ENCODE measurements around the gene SHROOM4. TPM values are rescaled to one million over a fixed set of nuclear protein-coding genes. Genes with fewer than 3 reads are reported as not detected.

Gene SHROOM4, protein sequence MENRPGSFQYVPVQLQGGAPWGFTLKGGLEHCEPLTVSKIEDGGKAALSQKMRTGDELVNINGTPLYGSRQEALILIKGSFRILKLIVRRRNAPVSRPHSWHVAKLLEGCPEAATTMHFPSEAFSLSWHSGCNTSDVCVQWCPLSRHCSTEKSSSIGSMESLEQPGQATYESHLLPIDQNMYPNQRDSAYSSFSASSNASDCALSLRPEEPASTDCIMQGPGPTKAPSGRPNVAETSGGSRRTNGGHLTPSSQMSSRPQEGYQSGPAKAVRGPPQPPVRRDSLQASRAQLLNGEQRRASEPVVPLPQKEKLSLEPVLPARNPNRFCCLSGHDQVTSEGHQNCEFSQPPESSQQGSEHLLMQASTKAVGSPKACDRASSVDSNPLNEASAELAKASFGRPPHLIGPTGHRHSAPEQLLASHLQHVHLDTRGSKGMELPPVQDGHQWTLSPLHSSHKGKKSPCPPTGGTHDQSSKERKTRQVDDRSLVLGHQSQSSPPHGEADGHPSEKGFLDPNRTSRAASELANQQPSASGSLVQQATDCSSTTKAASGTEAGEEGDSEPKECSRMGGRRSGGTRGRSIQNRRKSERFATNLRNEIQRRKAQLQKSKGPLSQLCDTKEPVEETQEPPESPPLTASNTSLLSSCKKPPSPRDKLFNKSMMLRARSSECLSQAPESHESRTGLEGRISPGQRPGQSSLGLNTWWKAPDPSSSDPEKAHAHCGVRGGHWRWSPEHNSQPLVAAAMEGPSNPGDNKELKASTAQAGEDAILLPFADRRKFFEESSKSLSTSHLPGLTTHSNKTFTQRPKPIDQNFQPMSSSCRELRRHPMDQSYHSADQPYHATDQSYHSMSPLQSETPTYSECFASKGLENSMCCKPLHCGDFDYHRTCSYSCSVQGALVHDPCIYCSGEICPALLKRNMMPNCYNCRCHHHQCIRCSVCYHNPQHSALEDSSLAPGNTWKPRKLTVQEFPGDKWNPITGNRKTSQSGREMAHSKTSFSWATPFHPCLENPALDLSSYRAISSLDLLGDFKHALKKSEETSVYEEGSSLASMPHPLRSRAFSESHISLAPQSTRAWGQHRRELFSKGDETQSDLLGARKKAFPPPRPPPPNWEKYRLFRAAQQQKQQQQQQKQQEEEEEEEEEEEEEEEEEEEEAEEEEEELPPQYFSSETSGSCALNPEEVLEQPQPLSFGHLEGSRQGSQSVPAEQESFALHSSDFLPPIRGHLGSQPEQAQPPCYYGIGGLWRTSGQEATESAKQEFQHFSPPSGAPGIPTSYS (N-terminal part only)
- total RNA-seq (2014; rRNA removed) = not detected in 2 replicates
- not detected for polyA plus RNA-seq (2012)

DNA sequence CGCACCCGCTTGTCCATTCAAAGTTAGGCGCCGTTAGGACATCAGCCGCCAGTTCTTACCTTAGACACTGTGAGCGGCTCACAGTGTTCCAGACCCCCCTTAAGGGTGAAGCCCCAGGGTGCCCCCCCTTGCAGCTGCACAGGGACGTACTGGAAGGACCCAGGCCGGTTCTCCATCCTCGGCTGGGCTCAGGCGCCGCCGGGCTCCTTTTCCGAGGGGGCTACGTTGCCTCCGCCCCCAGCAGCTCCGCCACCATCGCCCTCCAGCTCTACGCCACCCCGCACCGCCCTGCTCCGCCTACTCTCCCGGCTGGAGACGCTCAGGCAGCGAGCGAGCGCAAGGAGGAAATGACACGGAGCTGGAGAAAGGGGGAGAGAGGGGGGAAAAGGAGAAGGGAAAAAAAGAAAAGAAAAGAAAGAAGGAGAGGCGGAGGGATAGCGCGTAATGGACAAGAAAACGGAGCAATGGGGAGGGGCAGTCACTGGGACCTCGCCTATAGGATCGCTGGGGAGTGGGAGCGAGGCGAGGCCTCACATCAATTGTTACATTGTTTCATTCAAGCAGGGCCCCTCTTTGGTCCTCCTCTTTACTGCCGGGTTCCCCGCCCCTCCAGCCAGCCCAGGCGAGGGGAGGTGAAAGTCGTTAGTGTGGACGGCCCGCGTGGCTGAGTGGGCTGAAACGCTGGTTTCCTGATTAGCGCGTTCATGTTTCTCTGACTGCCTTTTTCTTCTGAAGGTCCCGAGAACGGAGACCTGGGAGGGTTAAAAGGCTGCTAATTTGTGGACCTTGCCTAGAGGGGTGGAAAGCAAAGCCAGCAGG lies at the start of gene SHROOM4:
Gene SHROOM4 (minus strand): TSS at position 352 of the 819 bp plus-strand sequence. CDS start 176 bp downstream, at position 176.
- DNase-seq (ENCODE audit: low read depth) = no peak

DNA sequence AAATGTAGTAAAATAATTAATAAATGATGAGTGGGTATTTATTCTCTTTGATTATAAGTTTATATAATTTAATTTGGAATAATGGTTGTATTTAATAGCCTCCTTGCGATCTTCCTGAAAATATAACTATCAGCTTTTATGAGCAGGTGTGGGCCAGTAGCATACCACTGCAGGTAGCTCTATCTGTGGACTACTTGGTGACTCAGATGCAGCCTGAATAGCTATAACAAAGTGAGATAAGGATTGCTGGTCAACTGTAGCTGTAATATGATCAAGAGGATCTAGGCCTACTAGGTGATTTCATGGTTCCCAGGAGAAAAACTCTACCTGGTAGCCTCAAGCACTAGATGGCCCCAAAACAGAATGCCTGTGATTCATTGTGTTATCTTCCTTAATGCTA lies 49.5 kb upstream of the SHROOM4 start:
- no peak for DNase-seq (ENCODE audit: low read depth)

DNA sequence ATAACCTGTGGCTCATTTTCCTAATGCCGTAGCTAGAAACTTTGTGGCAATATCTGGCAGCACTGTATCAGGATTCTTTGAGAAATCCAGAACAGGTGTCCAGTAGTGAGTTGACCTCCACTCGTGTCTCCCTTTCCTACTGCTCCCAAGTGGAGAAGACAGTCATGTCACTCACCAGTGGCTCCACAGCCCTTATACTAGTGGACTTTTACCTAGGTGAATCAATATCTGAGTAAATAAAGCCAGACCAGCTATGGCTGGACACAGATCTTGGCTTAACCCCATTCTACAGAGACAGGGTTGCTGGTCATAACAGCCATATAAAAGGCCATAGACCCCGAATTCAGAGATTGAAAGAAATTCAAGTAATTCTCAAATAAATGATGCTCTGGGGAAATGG lies 46.5 kb upstream of the SHROOM4 start:
- no peak for DNase-seq (ENCODE audit: low read depth)

DNA sequence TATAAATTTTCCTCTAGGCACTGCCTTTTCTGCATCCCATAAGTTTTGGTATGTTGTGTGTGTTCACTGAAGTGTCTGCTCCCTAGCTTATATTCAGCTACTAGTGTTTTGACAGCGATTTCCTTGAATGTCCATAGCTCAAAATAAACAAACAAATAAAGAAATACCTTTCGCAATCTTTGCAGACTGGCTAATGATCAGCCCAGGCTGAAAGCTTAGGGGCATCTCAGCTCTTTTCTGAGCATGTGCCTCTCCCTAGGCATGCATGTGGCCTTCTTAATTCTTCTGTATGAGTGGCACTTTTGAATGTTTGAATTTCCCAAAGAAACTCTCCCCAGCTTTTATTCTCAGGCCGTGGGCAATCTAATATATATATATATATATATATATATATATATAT lies 44.6 kb upstream of the SHROOM4 start:
- no peak for DNase-seq (ENCODE audit: low read depth)

DNA sequence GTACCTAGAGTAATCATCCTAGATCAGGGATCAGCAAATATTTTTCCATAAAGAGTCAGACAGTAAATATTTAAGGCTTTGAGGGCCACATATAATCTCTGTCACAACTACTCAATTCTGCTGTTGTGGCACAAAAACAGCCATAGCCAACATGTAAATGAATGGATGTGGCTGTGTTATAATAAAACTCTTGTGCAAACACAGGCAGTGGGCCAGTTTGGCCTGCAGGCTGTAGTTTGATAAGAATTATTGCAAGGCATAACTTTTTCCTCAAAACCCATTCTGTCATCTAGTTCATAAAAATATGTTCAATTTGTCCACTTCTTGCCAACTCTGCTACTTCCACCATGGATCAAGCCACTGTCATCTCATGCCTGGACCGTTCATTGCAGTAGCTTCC lies 39.4 kb upstream of the SHROOM4 start:
- DNase-seq (ENCODE audit: low read depth) = no peak

DNA sequence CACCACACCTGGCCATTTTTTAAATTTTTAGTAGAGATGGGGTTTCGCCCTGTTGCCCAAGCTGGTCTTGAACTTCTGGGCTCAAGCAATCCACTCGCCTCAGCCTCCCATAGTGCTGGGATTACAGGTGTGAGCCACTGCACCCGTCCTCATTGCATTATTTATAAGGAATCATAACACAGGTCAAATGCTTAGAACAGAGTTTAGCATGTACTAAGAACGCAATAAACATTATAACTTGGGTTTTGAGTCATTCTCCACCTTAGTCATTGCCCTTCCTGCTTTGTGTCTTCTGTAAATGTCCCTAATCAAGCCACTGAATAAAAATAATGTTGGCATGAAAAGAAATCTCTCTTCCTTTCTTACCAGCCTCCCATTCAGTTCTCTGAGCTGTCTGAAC lies 38.5 kb upstream of the SHROOM4 start:
- DNase-seq (ENCODE audit: low read depth) = no peak

DNA sequence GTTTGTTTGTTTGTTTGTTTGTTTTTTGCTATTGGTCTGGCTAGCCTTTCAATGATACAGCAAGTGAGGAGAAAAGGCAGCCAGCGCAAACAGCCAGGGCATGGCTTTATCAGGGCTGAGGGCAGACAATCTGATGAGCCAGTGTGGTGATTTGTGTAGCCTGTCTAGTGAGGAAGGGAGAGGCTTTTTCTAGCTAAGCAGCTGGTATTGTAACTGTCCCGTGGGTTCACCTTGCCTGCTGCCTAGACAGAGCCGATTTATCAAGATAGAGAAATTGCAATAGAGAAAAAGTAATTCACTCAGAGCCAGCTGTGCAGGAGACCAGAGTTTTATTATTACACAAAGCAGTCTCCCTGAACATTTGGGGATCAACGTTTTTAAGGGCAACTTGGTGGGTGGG lies 28.2 kb upstream of the SHROOM4 start:
- no peak for DNase-seq (ENCODE audit: low read depth)

DNA sequence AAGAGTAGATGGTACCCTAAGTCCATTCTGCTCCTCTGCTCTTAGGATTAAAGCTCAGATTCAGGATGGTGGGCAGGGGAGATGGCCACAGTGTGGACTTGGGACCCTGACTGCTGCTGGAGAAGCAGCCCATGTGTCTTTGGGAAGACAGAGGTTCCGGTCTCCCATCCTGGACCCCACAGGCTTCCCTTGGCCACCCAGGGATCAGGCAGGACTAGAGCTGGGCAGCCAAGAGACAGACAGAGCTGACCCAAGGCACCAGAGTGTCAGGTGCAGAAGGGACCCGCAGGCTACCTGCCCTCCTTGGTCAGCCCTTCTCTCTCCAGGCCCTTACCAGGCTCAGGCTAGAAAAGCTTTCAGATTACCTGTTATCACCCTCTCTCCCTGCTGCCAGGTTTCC lies 25.7 kb upstream of the SHROOM4 start:
- no peak for DNase-seq (ENCODE audit: low read depth)

DNA sequence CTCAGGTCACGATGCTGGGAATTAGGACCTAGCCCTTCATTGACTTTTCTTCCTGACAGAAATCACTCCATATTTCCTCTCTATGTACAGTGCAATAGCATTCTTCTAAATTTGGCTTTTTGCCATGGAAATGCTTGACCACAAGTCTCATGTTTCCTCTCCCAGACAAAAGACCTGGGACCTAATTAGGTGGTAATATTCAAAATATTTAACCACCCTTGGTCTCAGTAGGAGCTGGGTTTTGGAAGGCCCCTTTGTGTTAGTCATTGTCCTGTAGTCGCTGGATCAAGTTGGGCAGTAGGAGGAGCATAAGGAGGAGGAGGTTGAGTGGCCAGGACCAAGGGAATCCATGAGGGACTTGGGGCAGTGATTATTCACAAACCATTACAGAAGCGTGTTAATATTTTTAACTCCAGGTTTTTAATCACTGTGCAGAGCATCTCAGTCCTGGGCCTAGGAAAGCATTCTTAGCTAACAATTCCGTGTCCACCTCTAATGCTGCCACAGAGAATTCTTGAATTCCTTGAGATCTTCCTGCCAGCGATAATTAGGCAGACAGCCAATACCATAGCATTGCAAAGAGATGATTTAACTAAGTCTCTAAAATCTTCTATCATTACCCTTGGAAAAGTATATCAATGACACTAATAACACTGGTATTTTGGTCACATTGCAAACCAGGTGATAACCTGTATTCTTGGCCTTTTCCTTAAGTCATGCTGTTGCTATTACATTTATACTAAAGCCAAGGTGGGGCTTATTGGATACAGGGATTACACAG lies 25.0 kb upstream of the SHROOM4 start:
- no peak for DNase-seq (ENCODE audit: low read depth)

DNA sequence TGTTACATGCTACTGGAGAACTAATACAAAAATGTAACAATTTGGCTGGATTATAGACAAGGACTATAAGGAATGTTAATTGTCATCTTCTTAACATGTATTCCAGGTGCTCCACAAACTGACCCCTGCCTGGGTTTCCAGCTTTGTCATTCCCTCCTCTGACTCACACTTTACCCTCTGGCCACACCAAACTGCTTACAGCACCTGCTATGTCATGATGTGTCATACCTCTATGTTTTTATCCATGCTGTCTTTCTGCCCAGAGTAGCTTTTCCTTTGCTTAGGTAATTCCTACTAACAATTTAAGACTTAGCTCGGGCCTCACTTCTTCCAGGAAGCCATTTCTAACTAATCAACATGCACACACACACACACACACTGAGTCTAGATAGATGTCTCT lies 14.0 kb upstream of the SHROOM4 start:
- no peak for DNase-seq (ENCODE audit: low read depth)

DNA sequence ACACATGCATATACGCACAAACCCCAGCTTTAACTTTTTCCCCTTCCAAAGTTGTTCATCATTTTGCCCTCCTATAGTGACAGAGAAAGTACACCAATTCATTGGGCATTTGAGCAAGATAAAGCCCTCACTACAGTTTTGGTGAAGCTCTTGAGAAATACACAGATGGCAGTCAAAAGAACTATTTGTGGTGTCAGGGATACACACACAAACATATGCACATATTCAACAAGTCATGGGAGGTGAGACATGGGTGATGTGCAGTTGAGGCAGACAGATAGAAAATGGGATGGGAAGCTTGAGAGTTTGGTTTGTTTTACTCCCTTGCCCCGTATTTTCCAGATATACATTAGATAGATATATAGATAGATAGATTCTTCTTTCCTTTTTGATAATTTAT lies 11.8 kb upstream of the SHROOM4 start:
- DNase-seq (ENCODE audit: low read depth) = no peak

DNA sequence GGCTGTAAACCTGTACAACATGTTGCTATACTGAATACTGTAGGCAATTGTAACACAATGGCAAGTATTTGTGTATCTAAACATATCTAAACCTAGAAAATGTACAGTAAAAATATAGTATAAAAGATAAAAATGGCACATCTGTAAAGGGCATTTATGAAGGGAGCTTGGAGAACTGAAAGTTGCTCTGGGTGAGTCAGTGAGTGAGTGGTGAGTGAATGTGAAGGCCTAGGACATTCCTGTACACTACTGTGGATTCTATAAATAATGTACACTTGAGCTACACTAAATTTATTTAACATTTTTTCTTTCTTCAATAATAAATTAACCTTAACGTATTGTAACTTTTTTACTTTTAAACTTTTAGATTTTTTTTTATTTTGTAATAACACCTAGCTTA lies 5.0 kb upstream of the SHROOM4 start:
- DNase-seq (ENCODE audit: low read depth) = no peak

DNA sequence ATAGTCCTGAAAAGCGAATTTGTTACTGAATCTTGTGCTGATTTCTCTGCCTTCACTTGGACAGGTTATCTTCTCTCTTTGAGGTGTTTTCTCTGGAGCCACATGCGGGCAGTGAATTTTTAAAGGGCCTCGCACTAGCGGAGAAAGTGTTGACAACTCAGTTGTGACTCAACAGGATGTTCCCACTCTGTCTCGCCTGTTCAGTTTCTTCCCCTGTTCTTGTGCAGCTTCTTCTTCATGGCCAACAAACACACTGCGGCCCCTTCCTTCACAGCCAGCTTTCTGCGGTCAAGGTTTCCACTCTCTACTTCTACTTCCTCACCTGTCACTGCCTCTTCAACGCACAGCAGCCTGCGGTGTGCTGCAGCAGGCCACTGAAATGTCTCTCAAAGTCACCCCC lies 1.1 kb upstream of the SHROOM4 start:
- DNase-seq (ENCODE audit: low read depth) = no peak

DNA sequence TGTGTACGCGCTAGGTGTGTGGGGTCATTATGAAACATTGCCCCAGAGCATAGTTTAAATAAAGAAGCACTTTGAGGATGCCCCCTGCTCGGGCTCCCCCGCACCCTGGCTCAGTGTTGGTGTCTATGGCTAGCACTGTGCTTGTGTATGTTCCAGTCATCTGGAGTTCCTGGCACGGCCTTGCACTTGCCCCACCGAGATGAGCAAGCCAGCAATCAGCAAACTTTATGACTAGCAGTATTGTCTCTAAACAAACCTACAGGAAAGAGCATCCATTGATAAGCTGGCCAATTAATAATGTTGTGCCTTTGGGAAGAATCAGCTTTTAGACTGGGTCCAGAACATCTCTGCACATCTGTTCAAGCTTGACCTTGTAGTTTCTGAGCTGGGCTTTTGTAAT lies 707 bp upstream of the SHROOM4 start:
- DNase-seq (ENCODE audit: low read depth) = no peak

DNA sequence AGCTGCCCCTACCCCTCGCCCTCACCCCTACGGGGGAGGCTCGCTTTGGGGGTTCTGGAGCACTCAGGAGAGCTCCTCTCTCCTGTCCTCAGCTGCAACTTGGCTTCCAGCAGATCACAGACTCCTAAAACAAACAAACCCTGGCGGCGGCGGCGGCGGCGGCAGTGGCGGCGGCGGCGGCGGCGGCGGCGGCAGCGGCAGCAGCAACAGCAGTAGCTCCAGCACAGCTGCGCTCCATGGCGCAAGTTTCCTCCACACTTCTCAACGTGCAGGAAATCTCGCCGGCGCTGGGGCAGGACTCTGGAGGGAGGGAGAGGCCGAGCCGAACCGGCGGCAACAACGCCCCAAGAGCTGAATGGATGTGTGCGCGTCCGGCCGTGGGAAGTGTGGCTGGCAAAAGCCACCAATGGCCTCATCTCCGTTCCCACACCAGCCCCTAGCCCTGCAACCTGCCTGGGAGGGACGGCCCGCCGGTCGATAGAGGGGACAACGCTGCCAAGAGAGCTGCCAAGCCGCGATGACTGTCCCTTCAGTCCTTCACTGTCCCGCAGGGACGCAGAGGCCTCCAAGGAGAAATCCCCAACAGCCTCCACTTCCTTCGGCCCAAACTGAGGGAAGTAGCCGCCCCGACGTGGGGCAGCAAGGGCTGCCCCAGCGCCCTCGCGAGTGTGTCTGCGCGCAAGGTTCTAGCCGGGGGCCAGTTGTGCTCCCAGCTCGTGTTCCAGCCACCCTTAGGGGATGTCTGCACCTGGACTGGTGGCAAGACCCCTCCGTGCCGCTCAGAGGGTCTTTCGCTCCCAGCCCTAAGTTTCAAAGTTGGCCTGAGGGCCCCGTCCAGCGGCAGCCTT lies 775 bp downstream of the SHROOM4 start:
- DNase-seq (ENCODE audit: low read depth) = no peak

DNA sequence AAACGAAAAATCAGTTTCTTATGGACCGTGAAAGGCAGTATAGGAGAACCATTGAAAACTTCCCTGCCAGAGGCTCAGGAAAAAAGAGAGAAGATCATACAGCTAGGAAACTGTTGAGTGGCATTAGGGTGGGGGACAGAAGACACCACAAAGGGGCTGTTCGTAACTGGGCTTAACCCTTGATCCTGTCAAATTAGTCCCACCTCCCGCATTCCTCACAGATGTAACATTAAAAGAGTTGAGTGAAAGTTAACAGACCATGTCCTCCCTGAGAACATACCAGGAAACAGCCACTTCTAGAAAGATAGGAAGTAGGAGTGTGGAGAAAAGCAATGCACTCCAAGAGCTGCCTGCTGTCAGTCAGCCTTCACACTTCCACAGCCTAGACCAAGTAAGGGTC lies 8.7 kb downstream of the SHROOM4 start:
- no peak for DNase-seq (ENCODE audit: low read depth)

DNA sequence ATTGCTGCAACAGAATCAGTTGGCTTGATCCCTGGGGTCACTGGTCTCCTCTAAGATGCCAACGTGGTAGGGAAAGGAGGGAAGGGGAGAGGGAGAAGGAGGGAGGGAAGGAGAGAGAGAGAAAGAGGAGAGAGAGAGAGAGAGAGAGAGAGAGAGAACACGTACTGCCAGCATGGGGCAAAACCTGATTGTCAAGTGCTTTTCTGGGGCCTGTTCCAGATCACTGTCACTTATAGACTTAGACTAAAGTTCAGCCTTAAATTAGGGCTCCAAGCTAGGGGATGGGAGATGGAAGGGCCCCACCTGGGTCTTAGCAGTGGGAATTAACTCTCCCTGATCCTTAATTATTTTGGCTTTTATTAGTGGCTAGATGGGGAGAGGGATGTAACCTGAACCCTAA lies 12.9 kb downstream of the SHROOM4 start:
- no peak for DNase-seq (ENCODE audit: low read depth)

DNA sequence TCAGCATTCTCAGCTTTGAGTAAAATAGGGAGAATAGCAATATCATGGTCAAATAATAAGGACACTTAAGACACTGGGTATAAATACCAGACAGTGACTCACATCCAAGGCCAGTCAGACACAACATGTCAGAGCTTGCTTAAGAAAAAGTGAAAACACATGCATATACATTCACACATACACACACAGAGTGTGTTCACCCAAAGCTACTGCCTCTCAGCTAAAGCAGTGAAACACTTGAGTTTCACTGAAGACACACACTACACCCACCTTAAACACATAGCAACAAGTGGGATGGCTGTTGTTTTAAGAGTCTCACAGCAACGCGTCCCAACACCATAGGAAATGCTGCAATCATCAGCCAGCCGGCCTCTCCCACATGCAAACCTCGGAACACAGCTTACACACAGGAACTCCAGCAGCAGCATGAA lies 14.4 kb downstream of the SHROOM4 start:
- DNase-seq (ENCODE audit: low read depth) = no peak

DNA sequence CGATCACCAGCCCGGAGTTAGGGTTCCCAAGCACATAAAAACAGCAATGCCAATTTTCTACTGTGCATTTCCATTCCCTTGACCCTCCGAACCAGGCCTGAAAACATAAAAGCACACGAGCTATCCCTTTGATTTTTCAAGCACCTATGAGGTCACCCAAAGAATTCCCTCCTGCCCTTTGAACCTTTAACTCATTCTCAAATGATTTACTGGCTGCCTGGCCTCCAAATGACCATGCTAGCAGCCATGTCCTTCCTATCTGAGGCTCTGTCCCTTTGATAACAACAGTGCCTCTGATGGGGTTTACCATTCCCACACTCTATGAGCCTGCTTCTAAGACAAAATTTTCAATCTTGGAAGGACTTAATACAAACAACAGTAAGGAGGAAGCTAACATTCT lies 15.2 kb downstream of the SHROOM4 start:
- no peak for DNase-seq (ENCODE audit: low read depth)

Measured in LHCN-M2 (cell line).